Astrocyte (in vitro differentiated cells and primary cell): ENCODE measurements around the gene DNTT. TPM values are rescaled to one million over a fixed set of nuclear protein-coding genes. Genes with fewer than 3 reads are reported as not detected.

Source experiments
- DNase-seq: peaks from one replicate; pipeline ENCODE4 v3.0.0-alpha.2; 2010; ENCODE audit warnings: low read depth
- FAIRE-seq: peaks from 2 replicates; lab custom pipeline; 2011; peaks lifted over from hg19 to GRCh38; lab: Jason Lieb, UNC
- H2AFZ ChIP-seq: 2 replicates; pipeline ENCODE4 v1.6.0; 2012; ENCODE audit warnings: low read depth, low read length, inconsistent platforms
- H3K27ac ChIP-seq: 2 replicates; pipeline ENCODE4 v1.5.1; 2011; ENCODE audit warnings: low read depth, low read length, inconsistent platforms
- H3K27me3 ChIP-seq: 2 replicates; pipeline ENCODE4 v1.6.0; 2011; ENCODE audit warnings: low read length, inconsistent platforms; ENCODE audit not compliant: insufficient read depth
- H3K36me3 ChIP-seq: 2 replicates; pipeline ENCODE4 v1.5.1; 2011; ENCODE audit warnings: low read length, inconsistent platforms; ENCODE audit not compliant: insufficient read depth
- H3K4me1 ChIP-seq: 2 replicates; pipeline ENCODE4 v1.5.1; 2011; ENCODE audit warnings: low read length, inconsistent platforms; ENCODE audit not compliant: insufficient read depth
- H3K4me2 ChIP-seq: 2 replicates; pipeline ENCODE4 v1.6.0; 2012; ENCODE audit warnings: low read length, inconsistent platforms
- H3K4me3 ChIP-seq: 2 replicates; pipeline ENCODE4 v1.5.1; 2011; ENCODE audit warnings: low read depth, mild to moderate bottlenecking, low read length, inconsistent platforms; ENCODE audit not compliant: insufficient read depth
- H3K79me2 ChIP-seq: 2 replicates; pipeline ENCODE4 v1.6.0; 2012; ENCODE audit warnings: mild to moderate bottlenecking, low read length, inconsistent platforms; ENCODE audit not compliant: insufficient read depth
- H3K9ac ChIP-seq: 2 replicates; pipeline ENCODE4 v1.6.0; 2012; ENCODE audit warnings: mild to moderate bottlenecking, low read length, inconsistent platforms
- H3K9me3 ChIP-seq: 2 replicates; pipeline ENCODE4 v1.5.1; 2012; ENCODE audit warnings: low read depth, mild to moderate bottlenecking, low read length, inconsistent platforms; ENCODE audit not compliant: insufficient read depth
- H4K20me1 ChIP-seq: 2 replicates; pipeline ENCODE4 v1.6.0; 2012; ENCODE audit warnings: low read length, inconsistent platforms; ENCODE audit not compliant: insufficient read depth
- H3K27ac Mint-ChIP-seq: one replicate; pipeline ENCODE4 v1.8.0; 2021; ENCODE audit warnings: mild to moderate bottlenecking, mixed read lengths; ENCODE audit not compliant: unreplicated experiment
- H3K27me3 Mint-ChIP-seq: one replicate; pipeline ENCODE4 v1.8.0; 2021; ENCODE audit warnings: low read depth, mixed read lengths; ENCODE audit not compliant: unreplicated experiment
- H3K36me3 Mint-ChIP-seq: one replicate; pipeline ENCODE4 v1.8.0; 2021; ENCODE audit warnings: low read depth, mixed read lengths; ENCODE audit not compliant: unreplicated experiment
- H3K4me1 Mint-ChIP-seq: one replicate; pipeline ENCODE4 v1.8.0; 2021; ENCODE audit warnings: low read depth, mixed read lengths; ENCODE audit not compliant: unreplicated experiment
- H3K4me3 Mint-ChIP-seq: one replicate; pipeline ENCODE4 v1.8.0; 2021; ENCODE audit warnings: mild to moderate bottlenecking, moderate library complexity, mixed read lengths; ENCODE audit not compliant: unreplicated experiment
- H3K9me3 Mint-ChIP-seq: one replicate; pipeline ENCODE4 v1.8.0; 2021; ENCODE audit warnings: mild to moderate bottlenecking, mixed read lengths; ENCODE audit not compliant: unreplicated experiment
- EZH2 ChIP-seq: IDR thresholded peaks from 2 replicates; pipeline ENCODE4 v1.6.1; 2012; ENCODE audit warnings: mild to moderate bottlenecking, low read length, inconsistent platforms; ENCODE audit not compliant: insufficient read depth
- total RNA-seq: library from RNA; stranded (reverse); gene quantifications from 2 replicates; pipeline ENCODE4 v1.2.1, GENCODE V29; 2021
- TF ChIP-seq, protein P1 (sequence below): IDR thresholded peaks from 2 replicates; pipeline ENCODE4 v1.5.1; 2011; ENCODE audit warnings: low read depth, mild to moderate bottlenecking, inconsistent platforms, low read length, moderate library complexity; ENCODE audit not compliant: insufficient read depth

DNTT gene
- total RNA-seq, 1 donor from 2014 or later, result not detected

DNA sequence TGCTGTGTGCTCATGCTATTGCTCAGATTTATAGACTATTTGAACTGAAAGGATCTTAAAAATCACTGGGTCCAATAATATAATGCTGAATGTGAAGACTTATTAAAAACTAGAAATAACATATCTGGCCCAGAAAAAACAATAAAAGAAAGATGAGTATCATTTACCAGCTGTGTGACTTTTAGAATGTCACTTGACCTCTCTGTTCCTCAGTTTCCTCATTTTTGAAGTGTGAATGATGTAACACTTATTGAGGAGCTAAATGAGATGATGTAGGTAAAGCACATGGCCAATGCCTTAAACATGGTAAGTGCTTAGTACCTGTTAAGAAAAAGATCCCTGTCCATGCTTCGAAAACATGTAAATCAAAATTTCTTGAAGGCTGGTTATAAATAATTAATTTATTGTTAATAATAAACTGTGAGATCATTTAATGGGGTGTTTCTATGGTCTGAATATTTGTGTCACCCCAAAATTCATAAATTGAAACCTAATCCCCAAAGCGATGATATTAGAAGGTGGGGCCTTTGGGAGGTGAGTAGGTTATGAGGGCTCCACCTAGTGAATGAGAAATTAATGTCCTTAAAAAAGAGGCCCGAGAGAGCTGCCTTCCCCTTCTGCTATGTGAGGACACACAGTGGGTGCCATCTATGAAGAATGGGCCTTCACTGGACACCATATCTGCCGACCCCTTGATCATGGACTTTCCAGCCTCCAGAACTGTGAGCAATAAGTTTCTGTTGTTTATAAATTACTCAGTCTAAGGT is 13.0 kb downstream of the DNTT start:
- Mint-ChIP-seq H3K4me3 (no peak overlapping the region), H3K36me3 (no peaks in the 10 kb centered on the region), H3K4me1 (peaks cover 7% of the 10 kb centered on the region), H3K9me3 (no peaks in the 10 kb centered on the region), H3K27me3 (peaks cover 1% of the 10 kb centered on the region), H3K27ac (no peak overlapping the region)
- Histone ChIP-seq H3K27me3 (peaks cover 4% of the 10 kb centered on the region), H3K4me3 (no peak overlapping the region), H3K36me3 (no peaks in the 10 kb centered on the region), H3K4me1 (no peaks in the 10 kb centered on the region), H3K9ac (no peak overlapping the region), H3K4me2 (no peak overlapping the region), H3K27ac (no peak overlapping the region), H3K9me3 (no peaks in the 10 kb centered on the region), H3K79me2 (no peaks in the 10 kb centered on the region), H4K20me1 (no peaks in the 10 kb centered on the region), H2AFZ (no peak overlapping the region)
- TF ChIP-seq EZH2, result no peak
- TF ChIP-seq, protein P1, sequence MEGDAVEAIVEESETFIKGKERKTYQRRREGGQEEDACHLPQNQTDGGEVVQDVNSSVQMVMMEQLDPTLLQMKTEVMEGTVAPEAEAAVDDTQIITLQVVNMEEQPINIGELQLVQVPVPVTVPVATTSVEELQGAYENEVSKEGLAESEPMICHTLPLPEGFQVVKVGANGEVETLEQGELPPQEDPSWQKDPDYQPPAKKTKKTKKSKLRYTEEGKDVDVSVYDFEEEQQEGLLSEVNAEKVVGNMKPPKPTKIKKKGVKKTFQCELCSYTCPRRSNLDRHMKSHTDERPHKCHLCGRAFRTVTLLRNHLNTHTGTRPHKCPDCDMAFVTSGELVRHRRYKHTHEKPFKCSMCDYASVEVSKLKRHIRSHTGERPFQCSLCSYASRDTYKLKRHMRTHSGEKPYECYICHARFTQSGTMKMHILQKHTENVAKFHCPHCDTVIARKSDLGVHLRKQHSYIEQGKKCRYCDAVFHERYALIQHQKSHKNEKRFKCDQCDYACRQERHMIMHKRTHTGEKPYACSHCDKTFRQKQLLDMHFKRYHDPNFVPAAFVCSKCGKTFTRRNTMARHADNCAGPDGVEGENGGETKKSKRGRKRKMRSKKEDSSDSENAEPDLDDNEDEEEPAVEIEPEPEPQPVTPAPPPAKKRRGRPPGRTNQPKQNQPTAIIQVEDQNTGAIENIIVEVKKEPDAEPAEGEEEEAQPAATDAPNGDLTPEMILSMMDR, result no peak
- DNase-seq (no peak), FAIRE-seq (no peak)

DNA sequence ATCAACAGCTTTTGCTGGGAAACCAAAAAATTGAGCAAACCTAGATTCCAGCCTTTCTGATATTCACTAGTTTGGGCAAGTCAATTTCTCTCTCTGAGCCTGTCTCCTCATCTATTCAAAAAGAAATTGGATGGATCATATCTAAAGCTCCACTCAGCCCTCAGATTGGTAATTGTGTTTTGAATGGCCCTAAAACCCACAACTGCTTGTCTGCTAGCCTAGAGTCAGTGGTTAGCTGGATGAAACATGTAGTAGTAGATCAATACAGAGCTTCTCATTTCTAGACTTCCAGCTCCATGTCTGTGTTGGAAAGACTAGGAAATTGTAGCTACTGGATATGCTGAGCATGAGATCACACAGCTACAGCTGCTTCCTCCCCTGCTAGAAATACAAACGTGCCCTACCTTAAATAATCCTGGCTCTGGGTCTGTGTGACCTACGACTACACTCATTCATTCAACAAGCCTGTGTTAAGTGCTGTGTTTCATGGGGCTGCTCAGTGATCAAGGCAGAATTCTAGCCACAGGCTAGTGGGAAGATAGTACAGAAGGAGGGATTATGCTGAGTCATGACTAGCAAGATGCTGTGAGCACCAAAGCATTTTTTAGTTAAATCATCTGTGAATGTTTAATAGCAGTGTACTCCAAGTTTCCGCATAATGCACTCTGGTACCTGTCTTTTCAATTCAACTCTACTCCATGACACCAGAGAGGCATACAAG is 15.7 kb downstream of the DNTT start:
- Mint-ChIP-seq H3K4me1 (peaks cover 7% of the 10 kb centered on the region), H3K27me3 (peaks cover 6% of the 10 kb centered on the region), H3K36me3 (no peaks in the 10 kb centered on the region), H3K4me3 (no peak overlapping the region), H3K27ac (no peak overlapping the region), H3K9me3 (no peaks in the 10 kb centered on the region)
- no peak overlapping the region for H2AFZ ChIP-seq
- no peaks in the 10 kb centered on the region for H3K9me3 ChIP-seq
- TF ChIP-seq EZH2, result no peak
- TF ChIP-seq, protein P1, result no peak
- H3K9ac ChIP-seq, result no peak overlapping the region
- H3K4me3 ChIP-seq, result no peak overlapping the region
- H4K20me1 ChIP-seq, result no peaks in the 10 kb centered on the region
- DNase-seq (no peak), FAIRE-seq (no peak)
- H3K27ac ChIP-seq, result no peak overlapping the region
- no peaks in the 10 kb centered on the region for H3K36me3 ChIP-seq
- no peaks in the 10 kb centered on the region for H3K79me2 ChIP-seq
- H3K4me2 ChIP-seq, result no peak overlapping the region
- H3K27me3 ChIP-seq, result peaks cover 2% of the 10 kb centered on the region
- no peaks in the 10 kb centered on the region for H3K4me1 ChIP-seq
